A172 (cell line): ENCODE measurements around the gene WDR72. TPM values are rescaled to one million over a fixed set of nuclear protein-coding genes. Genes with fewer than 3 reads are reported as not detected.

Experiments used
- DNase-seq: peaks from one replicate; pipeline ENCODE4 v3.0.0-alpha.2; 2015; ENCODE audit warnings: low spot score
- total RNA-seq: library from RNA; depleted of rRNA; stranded (reverse); fragments of >200 nt; shearing (Covaris generic); gene quantifications from 2 replicates; pipeline ENCODE4 v1.2.3, GENCODE V29; 2014

The WDR72 gene
- total RNA-seq, 1 experiment from 2014 or later: not detected

- DNase-seq: no peak
Observed at GRCh38 chr15:53535886-53536285, 223.6 kb downstream of the WDR72 start.

GRCh38 chr15:53534105-53534839 lies 225.2 kb downstream of the WDR72 start:
- DNase-seq: no peak

- no peak for DNase-seq
Observed at GRCh38 chr15:53530761-53531160, 228.7 kb downstream of the WDR72 start.

GRCh38 chr15:53527996-53528395 lies 231.5 kb downstream of the WDR72 start:
- DNase-seq: no peak

- DNase-seq: no peak
Observed at GRCh38 chr15:53525894-53526293, 233.6 kb downstream of the WDR72 start.

GRCh38 chr15:53522991-53523390 lies 236.5 kb downstream of the WDR72 start:
- no peak for DNase-seq

GRCh38 chr15:53520996-53521395 lies 238.5 kb downstream of the WDR72 start:
- DNase-seq: no peak

GRCh38 chr15:53513431-53513830 lies 246.0 kb downstream of the WDR72 start:
- no peak for DNase-seq

GRCh38 chr15:53512029-53512428 lies 247.4 kb downstream of the WDR72 start:
- no peak for DNase-seq

- DNase-seq: no peak
Observed at GRCh38 chr15:53511175-53511574, 248.3 kb downstream of the WDR72 start.

- no peak for DNase-seq
Observed at GRCh38 chr15:53506370-53506769, 253.1 kb downstream of the WDR72 start.

GRCh38 chr15:53498996-53499395 lies 260.5 kb downstream of the WDR72 start:
- no peak for DNase-seq

GRCh38 chr15:53490341-53490740 lies 269.1 kb downstream of the WDR72 start:
- DNase-seq: no peak

- DNase-seq: no peak
Observed at GRCh38 chr15:53482055-53482454, 277.4 kb downstream of the WDR72 start.

GRCh38 chr15:53477981-53478766 lies 281.3 kb downstream of the WDR72 start:
- no peak for DNase-seq

- no peak for DNase-seq
Observed at GRCh38 chr15:53473886-53474285, 285.6 kb downstream of the WDR72 start.

GRCh38 chr15:53473435-53473834 lies 286.0 kb downstream of the WDR72 start:
- no peak for DNase-seq

- DNase-seq: no peak
Observed at GRCh38 chr15:53472883-53473282, 286.6 kb downstream of the WDR72 start.

- no peak for DNase-seq
Observed at GRCh38 chr15:53472210-53472609, 287.3 kb downstream of the WDR72 start.

- DNase-seq: no peak
Observed at GRCh38 chr15:53470743-53471142, 288.7 kb downstream of the WDR72 start.

- no peak for DNase-seq
Observed at GRCh38 chr15:53469422-53469821, 290.0 kb downstream of the WDR72 start.
